Thoracic aorta (tissue), 2 donors: ENCODE measurements around the gene HOXA6. TPM values are rescaled to one million over a fixed set of nuclear protein-coding genes. Genes with fewer than 3 reads are reported as not detected.

Experiments used
- ATAC-seq: fragments of 150-250 bp; one replicate; pipeline ENCODE4 v1.8.0; 2017; ENCODE audit warnings: low read depth; ENCODE audit not compliant: insufficient number of reproducible peaks, low FRiP score
- DNase-seq: peaks from one replicate; pipeline ENCODE4 v3.0.0-alpha.2; 2020; ENCODE audit warnings: low spot score
- H3K27ac ChIP-seq, 2 donors: fragments of 200-600 bp; sonication (generic); 1 replicate in 1 of 2; 2 replicates in 1 of 2; pipeline ENCODE4 v1.5.1; 2016; ENCODE audit warnings: mild to moderate bottlenecking in 2 of 2, moderate library complexity in 2 of 2
- H3K27me3 ChIP-seq: fragments of 200-600 bp; sonication (generic); replicated peaks from 2 replicates; pipeline ENCODE4 v1.6.0; 2016; ENCODE audit warnings: mild to moderate bottlenecking; ENCODE audit not compliant: insufficient read depth
- H3K36me3 ChIP-seq: fragments of 200-600 bp; sonication (generic); one replicate; pipeline ENCODE4 v1.5.1; 2016
- H3K4me1 ChIP-seq, 2 donors: fragments of 200-600 bp; sonication (generic); 1 replicate in 1 of 2; 2 replicates in 1 of 2; pipeline versions ENCODE4 v1.5.1 to v1.6.0; 2016; ENCODE audit warnings: low read depth in 2 of 2, mild to moderate bottlenecking in 1 of 2; ENCODE audit not compliant: control insufficient read depth in 1 of 2
- H3K4me3 ChIP-seq: fragments of 200-600 bp; sonication (generic); 2 replicates; pipeline ENCODE4 v1.5.1; 2016; ENCODE audit warnings: mild to moderate bottlenecking
- H3K9me3 ChIP-seq: fragments of 200-600 bp; sonication (generic); 2 replicates; pipeline ENCODE4 v1.5.1; 2016
- total RNA-seq, 2 donors: library from RNA; depleted of rRNA; stranded (reverse); fragments of >200 nt; gene quantifications; one replicate each; pipeline versions ENCODE4 v1.1.0 to v1.2.3, GENCODE V29; 2016
- TF ChIP-seq, protein P1 (sequence below): fragments of 200-600 bp; sonication (generic); IDR thresholded peaks from one replicate; pipeline ENCODE4 v1.5.1; 2019; ENCODE audit warnings: antibody characterized with exemption

The HOXA6 gene
- total RNA-seq, 2 donors from 2014 or later = not detected

DNA sequence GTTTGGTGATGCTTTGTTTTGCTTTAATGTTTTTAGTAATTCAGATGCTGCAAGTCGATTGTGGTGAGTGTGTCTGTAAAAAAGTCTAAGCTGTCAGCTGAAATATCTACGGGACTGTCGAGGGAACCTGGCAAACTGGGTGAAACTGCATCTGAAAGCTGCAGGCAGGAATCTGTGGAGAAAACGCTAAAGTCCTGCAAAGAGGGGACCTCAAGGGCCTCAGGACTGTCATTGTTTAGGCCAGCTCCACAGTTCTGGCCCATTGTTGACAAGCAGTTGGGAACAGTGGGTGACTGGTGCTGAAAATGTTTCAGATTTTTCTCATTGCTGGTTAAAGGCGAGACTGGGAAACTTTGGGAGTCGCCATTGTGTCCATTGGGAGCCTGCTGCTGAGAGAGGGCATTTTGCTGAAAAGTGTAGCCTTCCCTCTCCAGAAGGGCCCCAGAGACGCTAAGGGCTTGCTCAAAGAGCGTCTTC lies 46.8 kb downstream of the HOXA6 start:
- peak overlapping the region; percentile 99 for H3K4me3 ChIP-seq
- H3K36me3 ChIP-seq = no peaks in the 10 kb centered on the region
- peaks cover 19 to 49% of the 10 kb centered on the region in 2 donors for H3K4me1 ChIP-seq
- H3K9me3 ChIP-seq = no peaks in the 10 kb centered on the region
- TF ChIP-seq, protein P1, sequence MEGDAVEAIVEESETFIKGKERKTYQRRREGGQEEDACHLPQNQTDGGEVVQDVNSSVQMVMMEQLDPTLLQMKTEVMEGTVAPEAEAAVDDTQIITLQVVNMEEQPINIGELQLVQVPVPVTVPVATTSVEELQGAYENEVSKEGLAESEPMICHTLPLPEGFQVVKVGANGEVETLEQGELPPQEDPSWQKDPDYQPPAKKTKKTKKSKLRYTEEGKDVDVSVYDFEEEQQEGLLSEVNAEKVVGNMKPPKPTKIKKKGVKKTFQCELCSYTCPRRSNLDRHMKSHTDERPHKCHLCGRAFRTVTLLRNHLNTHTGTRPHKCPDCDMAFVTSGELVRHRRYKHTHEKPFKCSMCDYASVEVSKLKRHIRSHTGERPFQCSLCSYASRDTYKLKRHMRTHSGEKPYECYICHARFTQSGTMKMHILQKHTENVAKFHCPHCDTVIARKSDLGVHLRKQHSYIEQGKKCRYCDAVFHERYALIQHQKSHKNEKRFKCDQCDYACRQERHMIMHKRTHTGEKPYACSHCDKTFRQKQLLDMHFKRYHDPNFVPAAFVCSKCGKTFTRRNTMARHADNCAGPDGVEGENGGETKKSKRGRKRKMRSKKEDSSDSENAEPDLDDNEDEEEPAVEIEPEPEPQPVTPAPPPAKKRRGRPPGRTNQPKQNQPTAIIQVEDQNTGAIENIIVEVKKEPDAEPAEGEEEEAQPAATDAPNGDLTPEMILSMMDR = no peak
- peak overlapping the region; percentile 87 to 96 for H3K27ac ChIP-seq
- H3K27me3 ChIP-seq = no peaks in the 10 kb centered on the region
- DNase-seq = no peak
- no peak for ATAC-seq

DNA sequence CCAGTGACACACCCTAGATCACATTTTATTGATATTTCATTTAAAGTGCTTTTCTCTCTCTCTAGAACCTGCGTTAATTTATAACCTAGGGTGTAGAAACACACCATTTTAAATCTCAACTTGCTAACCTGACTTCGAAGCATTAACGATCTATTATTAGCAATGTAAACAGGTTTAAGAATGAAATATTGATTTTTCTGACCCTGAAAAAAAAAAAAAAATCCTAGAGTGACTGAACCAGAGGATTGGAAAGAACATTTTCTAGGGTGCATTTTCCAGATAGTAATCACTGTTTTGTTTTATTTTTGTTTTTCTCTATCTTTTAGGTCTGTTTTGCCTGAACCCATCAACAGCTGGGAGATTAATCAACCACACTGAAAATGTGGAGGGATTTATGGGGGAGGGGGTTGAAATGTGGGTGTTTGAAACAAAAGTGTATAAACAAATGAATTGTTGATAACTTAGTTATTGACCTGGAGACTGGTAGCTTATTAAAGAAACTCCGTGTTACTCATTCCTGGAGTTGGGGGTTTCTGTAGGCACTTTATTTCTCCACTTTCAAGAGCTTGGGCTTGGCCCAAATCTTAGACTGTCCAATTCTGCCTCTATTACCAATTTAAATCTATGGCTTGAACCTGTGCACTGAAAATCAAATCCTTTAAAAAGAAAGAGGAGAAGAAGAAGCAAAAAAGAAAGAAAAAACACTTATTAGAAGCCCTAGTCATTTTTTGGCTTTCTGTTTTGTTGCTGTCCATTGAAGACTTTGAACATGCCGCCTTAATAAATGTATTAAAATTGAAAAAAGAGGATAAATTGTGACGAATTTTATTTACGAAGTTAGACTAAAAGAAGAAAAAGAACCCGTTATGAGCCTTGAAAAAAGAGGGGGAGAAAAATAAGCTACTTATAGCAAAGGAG lies 47.9 kb downstream of the HOXA6 start:
- ATAC-seq = no peak
- Histone ChIP-seq H3K9me3 (no peaks in the 10 kb centered on the region), H3K27me3 (no peaks in the 10 kb centered on the region), H3K36me3 (no peaks in the 10 kb centered on the region), H3K27ac (peak overlapping the region; percentile 87 to 96), H3K4me1 (peaks cover 10 to 45% of the 10 kb centered on the region in 2 donors), H3K4me3 (peak overlapping the region; percentile 99)
- TF ChIP-seq, protein P1 = no peak
- no peak for DNase-seq

DNA sequence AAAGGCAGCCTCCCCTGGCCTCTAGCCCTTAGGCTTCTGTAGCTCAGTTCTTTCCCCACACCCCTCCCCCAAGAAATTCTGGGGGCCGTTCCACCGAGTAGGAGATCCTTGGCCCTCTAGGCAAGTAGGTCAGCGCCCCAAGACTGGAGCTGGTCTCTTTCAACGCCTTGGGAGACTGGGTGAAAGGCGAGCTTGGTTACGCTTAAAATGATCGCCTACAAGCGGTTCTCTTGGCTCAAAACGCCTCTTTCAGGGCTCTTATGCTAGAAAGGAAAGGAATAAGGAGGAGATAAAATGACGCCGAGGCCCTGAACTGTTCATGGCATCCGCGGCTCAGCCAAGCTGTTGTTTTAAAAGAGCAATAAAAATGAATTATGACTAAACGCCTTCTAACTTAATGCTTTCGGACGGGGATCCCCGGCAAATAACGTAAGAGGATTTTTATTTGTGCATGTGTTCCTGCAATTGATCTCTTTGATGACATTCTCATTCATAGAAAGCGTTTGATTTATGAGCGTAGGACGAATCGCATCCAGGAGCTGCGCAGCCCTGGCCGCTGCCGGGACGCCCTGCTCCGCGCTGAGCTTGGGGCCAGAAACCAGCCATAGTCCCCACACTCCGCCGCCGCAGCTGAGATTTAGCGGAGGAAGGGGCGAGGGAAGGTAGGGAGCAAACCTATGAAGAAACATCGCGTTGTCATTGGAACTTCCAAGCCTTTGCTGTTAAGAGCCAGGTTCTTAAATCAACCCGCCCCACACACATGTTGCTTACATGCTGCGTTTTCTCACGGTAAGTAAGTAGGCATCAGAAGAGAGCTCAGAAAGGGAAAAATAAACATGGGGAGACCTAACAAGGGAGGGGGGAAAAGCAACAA lies 48.8 kb downstream of the HOXA6 start:
- Histone ChIP-seq H3K36me3 (no peaks in the 10 kb centered on the region), H3K4me3 (peak overlapping the region; percentile 99), H3K4me1 (peaks cover 10 to 36% of the 10 kb centered on the region in 2 donors), H3K27ac (peak overlapping the region; percentile 87 to 96), H3K27me3 (no peaks in the 10 kb centered on the region), H3K9me3 (no peaks in the 10 kb centered on the region)
- ATAC-seq (no peak), DNase-seq (no peak)
- TF ChIP-seq, protein P1 = no peak

DNA sequence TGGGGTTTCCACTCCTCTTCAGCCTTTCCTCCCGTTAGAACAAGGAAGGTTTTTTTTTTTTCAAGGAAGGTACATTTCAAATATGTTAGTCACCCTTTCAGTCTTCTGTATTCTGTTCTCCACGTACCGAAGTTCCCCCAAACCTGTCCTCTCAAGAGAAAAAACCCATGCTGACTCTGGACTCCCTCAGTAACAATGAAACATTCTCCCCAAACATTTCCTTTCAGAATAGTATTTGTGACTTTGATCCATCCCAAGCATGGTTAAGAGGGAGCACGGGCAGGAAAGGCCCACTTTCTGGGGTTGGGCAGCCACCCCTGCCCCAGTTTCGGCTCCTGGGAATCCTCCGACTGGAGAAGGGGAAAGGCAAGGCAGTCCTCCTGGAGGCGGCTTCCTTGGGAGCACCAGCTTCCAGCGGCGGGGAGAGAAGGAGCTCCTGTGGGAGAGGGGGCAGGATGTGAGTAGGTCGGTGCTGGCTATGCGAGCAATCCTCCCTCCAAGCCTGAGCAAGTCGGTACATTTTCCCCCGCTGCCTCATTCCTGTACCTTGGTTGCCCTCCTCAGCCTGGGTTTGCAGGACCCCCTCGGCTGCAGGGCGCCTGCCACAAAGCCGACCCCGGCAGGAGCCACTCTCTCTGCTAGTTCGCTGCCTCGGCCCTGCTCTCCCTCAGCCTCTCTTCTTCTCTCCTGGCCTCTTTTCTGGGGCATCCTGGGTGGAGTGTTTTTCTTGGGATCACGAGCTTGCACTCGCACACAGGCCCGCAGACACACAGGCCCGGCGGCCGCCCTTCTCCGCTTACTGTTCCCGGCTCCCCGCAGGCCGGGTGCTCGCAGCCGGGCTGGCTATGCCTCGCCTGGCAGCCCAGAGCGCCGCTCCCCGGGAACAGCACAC lies 49.6 kb downstream of the HOXA6 start:
- Histone ChIP-seq H3K36me3 (no peaks in the 10 kb centered on the region), H3K4me3 (peak overlapping the region; percentile 99), H3K27ac (peak overlapping the region; percentile 87 to 96), H3K27me3 (no peaks in the 10 kb centered on the region), H3K9me3 (no peaks in the 10 kb centered on the region), H3K4me1 (peaks cover 10 to 35% of the 10 kb centered on the region in 2 donors)
- DNase-seq (no peak), ATAC-seq (no peak)
- TF ChIP-seq, protein P1 = no peak
